H9 (cell line): Measurements from ENCODE around the gene VAV2. TPM values are rescaled to one million over a fixed set of nuclear protein-coding genes. Genes with fewer than 3 reads are reported as not detected.

Experiments
- DNase-seq: peaks from one replicate; pipeline ENCODE4 v3.0.0-alpha.2; 2017
- H2AFZ ChIP-seq: one replicate; pipeline ENCODE4 v1.6.1; 2013; ENCODE audit warnings: mild to moderate bottlenecking, low read length, control low read depth, moderate library complexity
- H2AK5ac ChIP-seq: 2 replicates; pipeline ENCODE4 v1.6.1; 2013; ENCODE audit warnings: low read length, control low read depth, mixed read lengths; ENCODE audit not compliant: insufficient read length
- H2BK120ac ChIP-seq: one replicate; pipeline ENCODE4 v1.6.1; 2013; ENCODE audit warnings: low read depth, mild to moderate bottlenecking, low read length, control low read depth, inconsistent platforms; ENCODE audit not compliant: poor library complexity, severe bottlenecking
- H2BK12ac ChIP-seq: 2 replicates; pipeline ENCODE4 v1.6.1; 2013; ENCODE audit warnings: low read length, control low read depth, mixed read lengths, low read depth; ENCODE audit not compliant: insufficient read length
- H2BK15ac ChIP-seq: 2 replicates; pipeline ENCODE4 v1.6.1; 2013; ENCODE audit warnings: low read depth, low read length, control low read depth
- H2BK20ac ChIP-seq: one replicate; pipeline ENCODE4 v1.6.1; 2013; ENCODE audit warnings: low read depth, mild to moderate bottlenecking, low read length, control low read depth, inconsistent platforms; ENCODE audit not compliant: poor library complexity, severe bottlenecking
- H2BK5ac ChIP-seq: 2 replicates; pipeline ENCODE4 v1.6.1; 2013; ENCODE audit warnings: low read length, control low read depth, mixed read lengths; ENCODE audit not compliant: insufficient read length
- H3K14ac ChIP-seq: 2 replicates; pipeline ENCODE4 v1.6.1; 2013; ENCODE audit warnings: low read length, control low read depth; ENCODE audit not compliant: insufficient read depth
- H3K18ac ChIP-seq: 2 replicates; pipeline ENCODE4 v1.6.1; 2013; ENCODE audit warnings: low read depth, mild to moderate bottlenecking, mixed read lengths, low read length, control low read depth; ENCODE audit not compliant: insufficient read length
- H3K23ac ChIP-seq: 2 replicates; pipeline ENCODE4 v1.6.1; 2013; ENCODE audit warnings: low read length, control low read depth, mixed read lengths, low read depth; ENCODE audit not compliant: insufficient read length
- H3K23me2 ChIP-seq: 2 replicates; pipeline ENCODE4 v1.6.1; 2013; ENCODE audit warnings: low read depth, mild to moderate bottlenecking, mixed read lengths, low read length, control low read depth; ENCODE audit not compliant: insufficient read length, poor library complexity, severe bottlenecking
- H3K27ac ChIP-seq: 2 replicates; pipeline ENCODE4 v1.5.1; 2013; ENCODE audit warnings: low read length, control low read depth, mixed read lengths, low read depth; ENCODE audit not compliant: insufficient read length
- H3K27me3 ChIP-seq: 2 replicates; pipeline ENCODE4 v1.6.1; 2013; ENCODE audit warnings: low read length, control low read depth, inconsistent platforms; ENCODE audit not compliant: insufficient read depth
- H3K4ac ChIP-seq: 2 replicates; pipeline ENCODE4 v1.6.1; 2013; ENCODE audit warnings: low read depth, mild to moderate bottlenecking, control low read depth, inconsistent platforms, low read length, moderate library complexity
- H3K4me1 ChIP-seq: 2 replicates; pipeline ENCODE4 v1.6.1; 2013; ENCODE audit warnings: low read length, control low read depth, inconsistent platforms; ENCODE audit not compliant: insufficient read depth
- H3K4me2 ChIP-seq: 2 replicates; pipeline ENCODE4 v1.6.1; 2013; ENCODE audit warnings: low read length, control low read depth, mixed read lengths; ENCODE audit not compliant: insufficient read length, insufficient read depth
- H3K56ac ChIP-seq: 2 replicates; pipeline ENCODE4 v1.6.1; 2013; ENCODE audit warnings: low read depth, mild to moderate bottlenecking, mixed read lengths, low read length, control low read depth; ENCODE audit not compliant: insufficient read length
- H3K79me1 ChIP-seq: 2 replicates; pipeline ENCODE4 v1.6.1; 2013; ENCODE audit warnings: low read depth, mild to moderate bottlenecking, moderate library complexity, low read length, control low read depth, inconsistent platforms; ENCODE audit not compliant: insufficient read depth, poor library complexity, severe bottlenecking
- H3K79me2 ChIP-seq: 2 replicates; pipeline ENCODE4 v1.6.1; 2013; ENCODE audit warnings: low read length, control low read depth, inconsistent platforms; ENCODE audit not compliant: insufficient read depth
- H3K9ac ChIP-seq: 2 replicates; pipeline ENCODE4 v1.6.1; 2013; ENCODE audit warnings: low read length, control low read depth, mixed read lengths; ENCODE audit not compliant: insufficient read length; ENCODE audit errors: extremely low read depth
- H3K9me3 ChIP-seq: one replicate; pipeline ENCODE4 v1.6.1; 2013; ENCODE audit warnings: low read depth, low read length, inconsistent platforms; ENCODE audit not compliant: control insufficient read depth
- H3T11ph ChIP-seq: one replicate; pipeline ENCODE4 v1.6.1; 2013; ENCODE audit warnings: mild to moderate bottlenecking, low read length, control low read depth, inconsistent platforms
- H4K20me1 ChIP-seq: one replicate; pipeline ENCODE4 v1.6.1; 2013; ENCODE audit not compliant: control insufficient read depth, insufficient read length, insufficient read depth
- H4K5ac ChIP-seq: 2 replicates; pipeline ENCODE4 v1.6.1; 2013; ENCODE audit warnings: low read depth, mild to moderate bottlenecking, mixed read lengths, low read length, control low read depth; ENCODE audit not compliant: insufficient read length
- H4K8ac ChIP-seq: replicated peaks from 2 replicates; pipeline ENCODE4 v1.6.1; 2013; ENCODE audit warnings: low read length, control low read depth, mixed read lengths, low read depth; ENCODE audit not compliant: insufficient read length
- H4K91ac ChIP-seq: 2 replicates; pipeline ENCODE4 v1.6.1; 2013; ENCODE audit warnings: low read depth, mild to moderate bottlenecking, moderate library complexity, mixed read lengths, low read length, control low read depth; ENCODE audit not compliant: insufficient read length
- H3K27ac Mint-ChIP-seq, 3 experiments: 2 replicates in 2 of 3; 3 replicates in 1 of 3; pipeline ENCODE4 v1.8.0; 2020 to 2021; ENCODE audit warnings: mixed read lengths in 3 of 3, mild to moderate bottlenecking in 1 of 3, moderate library complexity in 1 of 3
- H3K27me3 Mint-ChIP-seq: 2 replicates; pipeline ENCODE4 v1.8.0; 2021; ENCODE audit warnings: low read depth, mild to moderate bottlenecking, moderate library complexity, mixed read lengths
- H3K36me3 Mint-ChIP-seq, 3 experiments: 2 replicates in 2 of 3; 3 replicates in 1 of 3; pipeline ENCODE4 v1.8.0; 2020 to 2021; ENCODE audit warnings: low read depth in 3 of 3, mixed read lengths in 3 of 3; ENCODE audit not compliant: insufficient read depth in 1 of 3
- H3K4me1 Mint-ChIP-seq, 2 experiments: 2 replicates each; pipeline ENCODE4 v1.8.0; 2020; ENCODE audit warnings: mixed read lengths in 2 of 2
- H3K4me3 Mint-ChIP-seq, 2 experiments: 2 replicates in 1 of 2; 3 replicates in 1 of 2; pipeline ENCODE4 v1.8.0; 2020 to 2021; ENCODE audit warnings: mild to moderate bottlenecking in 2 of 2, mixed read lengths in 2 of 2, moderate library complexity in 1 of 2
- H3K9me3 Mint-ChIP-seq, 2 experiments: 2 replicates in 1 of 2; 3 replicates in 1 of 2; pipeline ENCODE4 v1.8.0; 2020; ENCODE audit warnings: mild to moderate bottlenecking in 2 of 2, mixed read lengths in 2 of 2, moderate library complexity in 1 of 2
- CTCF ChIP-seq: fragments of 200-600 bp; sonication (generic); conservative IDR thresholded peaks from 3 replicates; pipeline ENCODE4 v1.8.0; 2021; ENCODE audit warnings: antibody characterized with exemption, mild to moderate bottlenecking
- WGBS: extraction: QIAGEN DNeasy Blood & Tissue Kit; methylation state at CpG from one replicate; pipeline ENCODE4 v1.1.7; 2013; ENCODE audit warnings: missing lambda C conversion rate, low lambda C conversion rate, mixed read lengths; ENCODE audit not compliant: insufficient read length; ENCODE audit errors: extremely low coverage; 5-methylcytosine and 5-hydroxymethylcytosine counted together
- total RNA-seq: library from RNA; stranded (reverse); gene quantifications from 2 replicates; pipeline ENCODE4 v1.2.1, GENCODE V29; 2021

The VAV2 gene
- total RNA-seq, 1 experiment from 2014 or later: 58.7 TPM

GRCh38 chr9:133810556-133811195, 181.4 kb downstream of the VAV2 start:
- H3K27ac Mint-ChIP-seq: no peak overlapping the region
- Histone ChIP-seq H3T11ph (no peak overlapping the region), H3K4me1 (no peaks in the 10 kb centered on the region), H3K18ac (no peak overlapping the region), H3K27me3 (no peaks in the 10 kb centered on the region), H2BK20ac (no peak overlapping the region), H2AK5ac (no peak overlapping the region), H3K23ac (no peak overlapping the region), H3K27ac (no peak overlapping the region), H3K23me2 (no peaks in the 10 kb centered on the region), H3K4me2 (no peak overlapping the region), H3K4ac (no peak overlapping the region), H3K9me3 (no peaks in the 10 kb centered on the region), H4K20me1 (no peaks in the 10 kb centered on the region), H2BK15ac (no peak overlapping the region), H2BK120ac (no peak overlapping the region), H3K79me2 (no peaks in the 10 kb centered on the region), H4K8ac (no peak overlapping the region), H2BK5ac (no peak overlapping the region), H4K5ac (no peak overlapping the region), H3K9ac (no peak overlapping the region), H2BK12ac (no peak overlapping the region), H3K14ac (no peak overlapping the region), H2AFZ (no peak overlapping the region), H3K79me1 (no peaks in the 10 kb centered on the region), H3K56ac (no peak overlapping the region), H4K91ac (no peak overlapping the region)
- WGBS: no CpG with 5 or more reads among the region's 23 CpGs
- no peak overlapping the region for H3K4me3 Mint-ChIP-seq
- no peaks in the 10 kb centered on the region for H3K27me3 Mint-ChIP-seq
- H3K36me3 Mint-ChIP-seq: peaks cover 0 to 30% (median 1%) of the 10 kb centered on the region in 3 experiments; a peak in 4 of 7 replicates
- peaks cover 0 to 8% of the 10 kb centered on the region in 2 experiments; a peak in 2 of 4 replicates for H3K4me1 Mint-ChIP-seq
- DNase-seq: no peak
- no peaks in the 10 kb centered on the region for H3K9me3 Mint-ChIP-seq
- TF ChIP-seq CTCF: no peak
